ENCODE results near the gene WWOX.

Gene WWOX

GRCh38 chr16:79171931-79172705 lies 1072.7 kb downstream of the WWOX start:
- peak; percentile 73 for DNase-seq

DNA sequence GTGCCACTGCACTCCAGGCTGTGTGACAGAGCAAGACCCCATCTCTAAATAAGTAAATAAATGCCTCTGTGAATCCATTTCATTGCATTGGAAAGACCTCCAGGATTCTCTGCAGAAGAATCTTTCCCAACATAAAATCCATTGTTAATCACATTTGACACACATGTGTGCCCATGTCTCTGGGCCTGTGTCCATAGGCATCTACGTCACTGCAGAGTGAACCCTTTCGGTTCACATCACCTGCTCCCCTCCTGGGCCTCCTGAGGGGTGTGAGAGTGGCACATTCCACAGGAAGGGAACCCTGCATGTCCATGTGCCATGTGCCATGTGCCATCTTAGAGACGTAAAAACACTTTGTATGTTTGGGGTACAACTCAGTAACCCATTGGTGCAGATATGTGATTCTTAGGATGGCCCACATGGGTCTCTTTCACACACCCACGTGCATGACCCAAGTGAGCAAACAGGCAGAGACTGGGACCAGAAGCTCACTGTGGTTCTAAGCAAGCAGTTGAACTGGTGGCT lies 1073.6 kb downstream of the WWOX start:
- no peak for DNase-seq

DNA sequence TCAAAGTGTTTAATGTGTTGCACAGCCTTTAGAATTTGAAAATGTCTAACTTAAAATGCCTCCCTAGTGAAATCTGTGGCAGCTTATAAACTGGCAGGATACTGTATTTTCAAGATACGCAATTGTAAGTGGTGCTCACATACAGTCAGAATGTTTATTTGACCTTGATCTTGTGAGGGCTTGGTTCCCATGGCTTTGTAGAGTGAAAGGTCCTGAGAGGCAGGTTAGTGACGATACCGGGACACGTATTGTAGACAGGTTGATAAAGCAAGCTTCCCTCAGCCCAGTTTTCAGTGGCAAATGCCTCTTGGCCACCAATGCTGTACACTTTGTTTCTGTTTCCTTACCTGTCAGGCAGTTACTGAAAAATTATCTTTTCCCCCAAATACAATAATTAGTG lies 1074.5 kb downstream of the WWOX start:
- DNase-seq, result no peak

DNA sequence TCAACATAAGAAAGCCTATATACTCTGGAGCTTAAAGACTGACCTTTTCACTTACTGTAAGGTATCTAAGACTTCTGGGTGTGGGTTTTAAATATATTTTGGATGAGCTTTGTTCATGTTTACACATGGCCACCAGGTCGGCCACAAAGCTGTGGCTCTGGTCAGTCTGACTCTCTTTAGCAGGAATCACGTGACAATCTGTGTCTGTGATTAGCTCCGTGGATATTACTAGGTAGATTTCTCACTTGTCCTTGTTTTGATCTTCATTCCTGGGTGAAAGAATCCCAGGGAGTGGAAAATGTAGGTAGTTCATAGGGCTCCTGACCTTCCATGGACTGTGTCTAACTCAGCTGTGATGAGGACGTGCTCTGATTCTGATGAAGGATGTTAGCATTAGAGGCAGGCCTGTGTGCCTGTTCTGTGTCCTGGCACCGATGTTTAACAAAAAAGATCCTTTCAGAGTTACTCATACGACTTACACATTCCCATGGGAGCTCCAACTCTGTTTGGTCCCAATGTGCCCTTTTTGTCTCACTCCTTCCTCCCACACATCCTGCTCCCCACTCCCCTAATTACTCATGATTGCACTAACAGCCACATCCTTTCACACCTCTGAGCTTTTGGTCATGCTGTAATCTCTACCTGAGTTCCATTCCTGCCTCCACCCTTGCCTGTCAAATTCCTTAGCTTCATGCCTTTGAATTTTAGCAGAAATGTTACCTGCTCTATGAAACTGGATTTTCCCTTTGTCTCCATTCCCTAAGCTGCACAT lies 1076.0 kb downstream of the WWOX start:
- DNase-seq, result no peak

- no peak for DNase-seq
Observed at GRCh38 chr16:79177018-79177417, 1077.6 kb downstream of the WWOX start.

DNA sequence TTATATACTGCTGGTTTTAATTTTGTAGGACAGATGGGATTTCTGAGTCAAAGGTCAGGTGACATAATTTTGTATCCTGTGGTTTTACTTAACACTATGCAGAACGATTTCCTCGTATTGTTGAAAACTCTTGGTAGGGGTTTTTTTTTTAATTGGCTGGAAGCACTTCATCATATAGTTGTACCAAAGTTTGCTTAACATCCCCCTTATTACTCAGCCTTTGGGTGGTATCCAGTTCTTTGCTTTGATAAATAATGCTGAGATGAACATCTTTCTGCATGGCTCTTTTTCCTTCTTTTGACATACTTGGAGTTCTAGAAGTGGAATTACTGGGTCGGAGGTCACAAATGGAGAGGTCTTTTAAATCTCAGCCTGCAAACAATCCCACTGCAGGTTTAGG lies 1082.0 kb downstream of the WWOX start:
- DNase-seq, result no peak

DNA sequence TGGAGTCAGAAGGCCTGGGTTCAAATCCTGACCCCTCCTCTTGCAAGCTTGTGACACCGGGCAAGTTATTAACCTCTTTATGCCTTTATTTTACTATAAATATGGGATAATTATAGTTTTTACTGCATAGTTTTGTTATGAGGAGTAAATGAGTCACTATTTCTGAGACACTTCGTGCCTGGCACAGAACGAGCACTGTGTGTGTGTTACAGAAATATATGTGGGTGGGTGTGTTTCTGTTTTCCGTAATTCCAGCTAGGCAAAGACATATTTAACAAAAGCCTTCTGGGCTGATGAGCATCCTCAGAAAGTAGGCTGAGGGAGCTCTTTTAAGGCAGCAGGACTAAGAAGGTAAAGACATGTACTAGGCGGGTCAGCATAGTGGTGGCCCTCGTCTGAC lies 1083.2 kb downstream of the WWOX start:
- no peak for DNase-seq

DNA sequence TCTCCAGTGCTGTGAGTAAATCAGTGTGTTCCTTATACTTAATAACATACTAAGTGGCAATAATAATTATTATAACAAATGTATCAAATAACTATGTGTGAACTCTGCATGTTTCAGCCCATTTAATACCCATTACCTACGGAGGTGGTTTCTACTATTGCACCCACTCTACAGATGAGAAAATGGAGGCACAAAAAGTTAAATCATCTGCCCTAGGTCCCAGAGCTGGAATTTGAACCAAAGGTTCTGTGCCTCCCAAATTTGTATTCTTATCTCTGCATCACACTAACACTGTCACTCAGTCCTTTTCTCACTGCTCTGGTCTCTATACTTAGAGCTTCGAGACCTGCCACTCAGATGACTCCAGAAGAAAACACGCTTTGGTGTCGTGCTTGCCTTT lies 1084.1 kb downstream of the WWOX start:
- DNase-seq, result no peak

- DNase-seq, result no peak
Observed at GRCh38 chr16:79184464-79185030, 1085.1 kb downstream of the WWOX start.

- no peak for DNase-seq
Observed at GRCh38 chr16:79185711-79186110, 1086.3 kb downstream of the WWOX start.

DNA sequence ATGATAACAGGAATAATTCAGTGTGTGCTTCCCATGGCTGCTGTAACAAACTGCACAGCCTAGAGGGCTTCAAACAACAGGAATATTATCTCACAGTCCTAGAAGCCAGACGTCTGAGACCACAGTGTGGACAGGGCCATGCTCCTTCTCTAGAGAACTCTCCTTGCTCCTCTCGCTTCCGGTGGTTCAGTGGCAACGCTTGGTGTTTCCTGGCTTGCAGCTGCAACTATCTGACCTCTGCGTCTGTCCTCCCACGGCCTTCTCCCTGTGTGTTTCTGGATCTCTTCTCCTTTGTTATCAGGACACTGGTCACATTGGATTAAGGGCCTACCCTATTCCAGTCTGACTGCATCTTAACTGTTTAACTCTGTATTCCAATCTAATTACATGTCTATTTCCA lies 1086.7 kb downstream of the WWOX start:
- DNase-seq, result no peak

- no peak for DNase-seq
Observed at GRCh38 chr16:79188115-79188738, 1088.8 kb downstream of the WWOX start.

DNA sequence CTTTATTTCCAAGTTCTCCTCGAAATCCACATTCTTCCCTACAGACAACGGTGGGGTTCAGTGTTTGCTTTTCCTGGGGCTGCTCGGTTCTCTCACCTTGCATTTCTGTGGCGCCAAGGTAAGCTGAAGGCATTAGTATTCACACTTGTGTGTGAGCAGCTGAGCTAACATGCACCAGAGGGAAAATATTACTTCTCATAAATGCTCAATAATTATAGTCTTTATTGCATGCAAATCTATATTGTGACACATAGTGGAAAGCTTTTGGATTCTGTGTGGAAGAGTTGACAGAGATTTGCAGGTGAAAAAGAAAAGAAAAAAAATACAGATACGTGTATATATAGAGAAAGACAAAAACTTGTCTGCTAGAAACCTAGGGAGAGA lies 1089.3 kb downstream of the WWOX start:
- no peak for DNase-seq

- peak; percentile 7 for DNase-seq
Observed at GRCh38 chr16:79190542-79190941, 1091.1 kb downstream of the WWOX start.

DNA sequence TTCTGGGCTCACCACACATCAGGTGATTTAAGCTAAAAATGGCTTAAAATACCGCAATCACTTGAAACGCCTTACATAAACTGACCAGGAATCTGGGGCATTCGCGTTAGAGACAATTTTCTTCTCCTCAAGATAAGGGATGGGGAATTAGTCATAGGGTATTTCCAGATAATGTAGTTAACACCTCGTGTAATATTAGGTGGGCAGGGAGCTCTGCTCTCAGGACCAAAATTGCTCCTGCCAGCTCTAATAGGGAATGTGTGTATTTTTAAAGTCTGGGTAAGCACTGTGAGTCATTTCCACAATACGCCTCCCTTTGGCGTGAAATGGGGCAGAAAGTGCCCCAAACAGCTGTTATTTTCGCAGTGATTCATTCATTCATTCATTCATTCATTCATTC lies 1092.5 kb downstream of the WWOX start:
- no peak for DNase-seq

- no peak for DNase-seq
Observed at GRCh38 chr16:79192904-79193303, 1093.5 kb downstream of the WWOX start.

DNA sequence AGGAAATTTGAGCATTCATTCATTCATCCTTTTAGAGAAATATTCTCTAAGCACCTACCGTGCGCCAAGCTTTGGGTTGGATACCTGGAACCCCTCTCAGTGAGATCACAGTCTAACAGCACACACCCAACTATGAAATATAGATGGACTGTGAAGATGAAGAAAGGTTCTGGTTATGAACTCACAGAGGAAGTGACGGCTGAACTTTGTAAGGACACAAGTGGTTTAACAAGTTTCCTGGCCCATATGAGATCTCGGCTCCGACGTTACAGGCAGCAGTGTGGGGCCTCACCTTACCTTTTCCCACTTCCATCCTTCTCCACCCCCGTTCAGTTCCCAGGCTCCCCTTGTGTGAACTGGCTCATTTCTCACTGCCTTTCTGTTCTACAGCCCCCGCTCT lies 1094.8 kb downstream of the WWOX start:
- no peak for DNase-seq

GRCh38 chr16:79195938-79196337 lies 1096.5 kb downstream of the WWOX start:
- DNase-seq, result no peak

- DNase-seq, result no peak
Observed at GRCh38 chr16:79201436-79201835, 1102.0 kb downstream of the WWOX start.

DNA sequence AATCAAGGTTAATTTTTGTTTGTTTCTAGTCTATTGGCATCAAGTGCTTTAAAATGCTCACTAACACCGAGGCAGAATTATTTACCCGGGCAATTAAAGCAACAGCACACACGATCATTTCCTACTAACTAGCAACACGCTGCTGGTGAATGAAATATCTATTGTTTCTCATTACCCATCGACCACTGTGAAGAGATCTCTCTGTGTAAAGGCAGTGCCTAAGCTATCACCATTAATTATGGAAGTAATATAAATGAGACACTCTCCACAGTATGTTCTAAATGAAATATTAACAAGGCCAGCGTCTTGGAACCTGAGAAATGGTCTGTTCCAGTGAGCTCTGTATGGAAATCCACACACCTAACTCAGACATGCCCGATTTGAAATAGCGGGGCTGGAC lies 1103.5 kb downstream of the WWOX start:
- no peak for DNase-seq

GRCh38 chr16:79204486-79204885 lies 1105.0 kb downstream of the WWOX start:
- DNase-seq, result no peak

- DNase-seq, result no peak
Observed at GRCh38 chr16:79206889-79207288, 1107.4 kb downstream of the WWOX start.

GRCh38 chr16:79209308-79209707 lies 1109.9 kb downstream of the WWOX start:
- no peak for DNase-seq

GRCh38 chr16:79210607-79211006 lies 1111.2 kb downstream of the WWOX start:
- no peak for DNase-seq

All from DMS79 treated with DMSO at 0.1 percent for 48 hours (cell line).